Lower leg skin (tissue), 3 donors: ENCODE measurements around the gene PRTN3.

Source experiments
- CTCF ChIP-seq, 3 donors: fragments of 450-650 bp; IDR thresholded peaks; one replicate each; pipeline ENCODE4 v1.5.1; 2016; ENCODE audit warnings: antibody characterized with exemption in 3 of 3, mild to moderate bottlenecking in 3 of 3, moderate library complexity in 2 of 3
- POLR2A ChIP-seq, 2 donors: fragments of 450-650 bp; IDR thresholded peaks; one replicate each; pipeline ENCODE4 v1.6.1; 2016 to 2017; ENCODE audit warnings: antibody characterized with exemption in 2 of 2, mild to moderate bottlenecking in 1 of 2, moderate library complexity in 1 of 2

GRCh38 chr19:821231-821824, 19.5 kb upstream of the PRTN3 start:
- TF ChIP-seq POLR2A (IDR thresholded peaks at IDR 0.05) (no peak), CTCF (IDR thresholded peaks at IDR 0.05) (no peak)
